Liver (tissue), 9 donors: Measurements from ENCODE around the gene RIGI. TPM values are rescaled to one million over a fixed set of nuclear protein-coding genes. Genes with fewer than 3 reads are reported as not detected.

Experiments used
- DNase-seq: peaks from one replicate; pipeline ENCODE4 v3.0.0-alpha.2; 2017; ENCODE audit warnings: low spot score
- H3K27ac ChIP-seq, 2 donors: one replicate each; pipeline ENCODE4 v1.7.0; 2013; ENCODE audit warnings: inconsistent platforms in 2 of 2, low read length in 2 of 2, control low read depth in 1 of 2, low read depth in 1 of 2, mild to moderate bottlenecking in 1 of 2
- H3K27me3 ChIP-seq, 4 donors: one replicate each; pipeline versions ENCODE4 v1.6.1 to v1.7.0; 2013; ENCODE audit warnings: low read length in 3 of 4, inconsistent platforms in 1 of 4, mild to moderate bottlenecking in 1 of 4, moderate library complexity in 1 of 4; ENCODE audit not compliant: control insufficient read depth in 4 of 4, insufficient read depth in 4 of 4
- H3K36me3 ChIP-seq, 4 donors: one replicate each; pipeline versions ENCODE4 v1.6.1 to v1.7.0; 2013; ENCODE audit warnings: low read length in 3 of 4, mild to moderate bottlenecking in 3 of 4, low read depth in 1 of 4, moderate library complexity in 1 of 4; ENCODE audit not compliant: control insufficient read depth in 4 of 4, insufficient read depth in 3 of 4
- H3K4me1 ChIP-seq, 4 donors: one replicate each; pipeline versions ENCODE4 v1.6.1 to v1.7.0; 2013; ENCODE audit warnings: low read length in 3 of 4, mild to moderate bottlenecking in 3 of 4, moderate library complexity in 1 of 4; ENCODE audit not compliant: control insufficient read depth in 4 of 4, insufficient read depth in 4 of 4
- H3K4me3 ChIP-seq, 3 donors: one replicate each; pipeline versions ENCODE4 v1.6.1 to v1.7.0; 2013; ENCODE audit warnings: low read length in 3 of 3, control low read depth in 1 of 3, low read depth in 1 of 3, mild to moderate bottlenecking in 1 of 3
- H3K9ac ChIP-seq, 2 donors: one replicate each; pipeline ENCODE4 v1.7.0; 2013; ENCODE audit warnings: low read length in 2 of 2, mild to moderate bottlenecking in 2 of 2, moderate library complexity in 2 of 2, control low read depth in 1 of 2, low read depth in 1 of 2
- H3K9me3 ChIP-seq, 4 donors: one replicate each; pipeline versions ENCODE4 v1.6.1 to v1.7.0; 2013; ENCODE audit warnings: low read length in 3 of 4; ENCODE audit not compliant: control insufficient read depth in 4 of 4
- ATF3 ChIP-seq: IDR thresholded peaks from 2 replicates; pipeline ENCODE4 v1.6.1; 2016; ENCODE audit warnings: antibody characterized with exemption
- CTCF ChIP-seq: fragments of 150-350 bp; IDR thresholded peaks from 2 replicates; pipeline ENCODE4 v1.5.1; 2017; ENCODE audit warnings: improper control_type of control experiment, low read depth, low read length; ENCODE audit not compliant: missing input control
- EGR1 ChIP-seq, 2 donors: IDR thresholded peaks; 2 replicates each; pipeline ENCODE4 v1.6.1; 2016 to 2018; ENCODE audit warnings: antibody characterized with exemption in 2 of 2, low read depth in 2 of 2
- FOXA1 ChIP-seq: IDR thresholded peaks from 2 replicates; pipeline ENCODE4 v1.6.1; 2016; ENCODE audit warnings: antibody characterized with exemption
- FOXA2 ChIP-seq: IDR thresholded peaks from 2 replicates; pipeline ENCODE4 v1.6.1; 2016; ENCODE audit warnings: antibody characterized with exemption
- GABPA ChIP-seq, 2 donors: IDR thresholded peaks in 1 of 2; conservative IDR thresholded peaks in 1 of 2; 2 replicates each; pipeline ENCODE4 v1.6.1; 2016; ENCODE audit warnings: antibody characterized with exemption in 2 of 2, mild to moderate bottlenecking in 1 of 2, moderate library complexity in 1 of 2
- HNF4A ChIP-seq, 2 donors: conservative IDR thresholded peaks; 2 replicates each; pipeline ENCODE4 v1.6.1; 2016; ENCODE audit warnings: antibody characterized with exemption in 2 of 2, mild to moderate bottlenecking in 2 of 2
- JUND ChIP-seq, 2 donors: IDR thresholded peaks; 2 replicates each; pipeline ENCODE4 v1.6.1; 2016; ENCODE audit warnings: antibody characterized with exemption in 2 of 2
- RAD21 ChIP-seq, 2 donors: IDR thresholded peaks; 2 replicates each; pipeline ENCODE4 v1.6.1; 2016; ENCODE audit warnings: antibody characterized with exemption in 2 of 2, mild to moderate bottlenecking in 2 of 2
- REST ChIP-seq: IDR thresholded peaks from 2 replicates; pipeline ENCODE4 v1.6.1; 2016; ENCODE audit warnings: antibody characterized with exemption, mild to moderate bottlenecking
- RXRA ChIP-seq, 2 donors: IDR thresholded peaks; 2 replicates each; pipeline ENCODE4 v1.6.1; 2017 to 2018; ENCODE audit warnings: antibody characterized with exemption in 2 of 2, mild to moderate bottlenecking in 1 of 2
- SP1 ChIP-seq: IDR thresholded peaks from 2 replicates; pipeline ENCODE4 v1.6.1; 2018; ENCODE audit warnings: antibody characterized with exemption, mild to moderate bottlenecking
- YY1 ChIP-seq: IDR thresholded peaks from 2 replicates; pipeline ENCODE4 v1.6.1; 2016; ENCODE audit warnings: antibody characterized with exemption, mild to moderate bottlenecking
- WGBS: extraction: QIAGEN DNeasy Blood & Tissue Kit; methylation state at CpG from one replicate; pipeline ENCODE4 v1.1.7; 2013; 5-methylcytosine and 5-hydroxymethylcytosine counted together
- polyA plus RNA-seq, 2 donors: library from polyadenylated mRNA; stranded (reverse) in 1 of 2; unstranded in 1 of 2; fragments of 200-250 nt in 1 of 2; fragments of >200 nt in 1 of 2; fragmentation: Nextera tagmentation in 1 of 2; extraction: Ambion mirVana in 1 of 2; gene quantifications; one replicate each; pipeline versions ENCODE4 v1.2.1 to v1.2.3, GENCODE V29; 2013 to 2015
- total RNA-seq, 2 donors: library from RNA; depleted of rRNA; stranded (reverse); fragments of >200 nt; gene quantifications; one replicate each; pipeline ENCODE4 v1.2.3, GENCODE V29; 2014
- donor health status: healthy.
- donor health status: healthy.
- donor health status: healthy.
- donor health status: healthy.
- donor health status: healthy.

RIGI gene
- total and polyA plus RNA-seq, 4 donors = 2.6 to 7.4 (median 6.3) TPM

DNA sequence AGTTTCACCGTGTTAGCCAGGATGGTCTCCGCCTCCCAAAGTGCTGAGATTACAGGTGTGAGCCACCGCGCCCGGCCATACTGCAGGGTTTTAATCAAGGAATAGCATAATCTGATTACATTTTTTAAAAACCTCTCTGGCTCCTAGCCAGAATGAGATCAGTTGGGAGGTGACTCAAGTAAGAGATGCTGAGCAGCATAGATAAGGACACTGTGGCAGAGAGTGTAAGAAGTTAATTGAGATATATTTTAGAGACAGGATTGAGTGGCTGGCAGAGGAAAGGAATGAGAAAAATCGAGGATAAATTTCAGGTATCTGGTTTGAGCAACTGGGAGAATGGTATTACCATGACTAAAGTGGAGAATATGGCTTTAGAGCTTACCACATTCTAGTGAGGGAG lies 7.3 kb upstream of the RIGI start:
- H3K36me3 ChIP-seq = no peaks in the 10 kb centered on the region
- no peaks in the 10 kb centered on the region for H3K4me1 ChIP-seq
- no peak overlapping the region for H3K9ac ChIP-seq
- TF ChIP-seq FOXA2 (no peak), GABPA (IDR thresholded peaks at IDR 0.05 in 1 of 2, conservative IDR thresholded peaks at IDR 0.05 in 1 of 2) (no peak), SP1 (no peak), YY1 (no peak), FOXA1 (no peak), ATF3 (no peak)
- no peaks in the 10 kb centered on the region for H3K9me3 ChIP-seq
- no peaks in the 10 kb centered on the region for H3K27me3 ChIP-seq
- no peak overlapping the region for H3K4me3 ChIP-seq
- DNase-seq = no peak
- no peak overlapping the region for H3K27ac ChIP-seq
- 97% methylated on average over 6 of the region's 6 CpGs for WGBS

DNA sequence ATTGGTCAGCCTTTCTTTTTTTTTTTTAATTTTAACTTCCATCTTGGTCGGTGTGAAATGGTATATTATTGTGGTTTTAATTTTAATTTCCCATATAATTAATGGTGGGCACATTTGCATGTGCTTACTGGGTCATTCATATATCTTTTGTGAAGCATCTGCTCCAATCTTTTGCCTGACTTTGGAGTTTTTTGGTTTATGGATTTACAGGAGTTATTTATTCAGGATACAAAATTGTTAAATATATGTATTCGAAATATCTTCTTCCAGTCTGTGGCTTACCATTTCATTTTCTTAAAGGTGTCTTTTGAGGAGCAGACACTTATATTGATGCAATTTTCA lies 682 bp upstream of the RIGI start:
- DNase-seq = no peak
- WGBS = 9% methylated on average over 2 of the region's 2 CpGs
- Histone ChIP-seq H3K9me3 (no peaks in the 10 kb centered on the region), H3K27ac (peak overlapping the region; percentile 62 to 78), H3K4me3 (peak overlapping the region in 2 of 3 donors; percentile 53 to 60), H3K36me3 (peaks cover 0 to 2% (median under 1%) of the 10 kb centered on the region in 4 donors), H3K27me3 (no peaks in the 10 kb centered on the region), H3K4me1 (peaks cover 13 to 33% (median 20%) of the 10 kb centered on the region in 4 donors), H3K9ac (peak overlapping the region in 1 of 2 donors; percentile 51)
- TF ChIP-seq ATF3 (no peak), HNF4A (conservative IDR thresholded peaks at IDR 0.05) (no peak), FOXA1 (no peak), EGR1 (IDR thresholded peaks at IDR 0.05; ENCODE audit: low read depth in 2 of 2) (no peak), REST (no peak), FOXA2 (no peak)

- no peaks in the 10 kb centered on the region for H3K27me3 ChIP-seq
- H3K27ac ChIP-seq = peak overlapping the region; percentile 62 to 78
- peaks cover 13 to 33% (median 20%) of the 10 kb centered on the region in 4 donors for H3K4me1 ChIP-seq
- peak overlapping the region; percentile 64 to 88 for H3K9ac ChIP-seq
- peak; percentile 37 for DNase-seq
- H3K9me3 ChIP-seq = no peaks in the 10 kb centered on the region
- peak overlapping the region; percentile 53 to 91 (median 60) for H3K4me3 ChIP-seq
- WGBS = 0% methylated on average over 4 of the region's 4 CpGs
- TF ChIP-seq FOXA2 (no peak), RAD21 (IDR thresholded peaks at IDR 0.05) (no peak), RXRA (IDR thresholded peaks at IDR 0.05) (no peak), JUND (IDR thresholded peaks at IDR 0.05) (no peak), REST (no peak), ATF3 (no peak), CTCF (no peak), YY1 (no peak), FOXA1 (no peak), HNF4A (conservative IDR thresholded peaks at IDR 0.05) (no peak), EGR1 (IDR thresholded peaks at IDR 0.05; ENCODE audit: low read depth in 2 of 2) (no peak)
- peaks cover 0 to 2% (median under 1%) of the 10 kb centered on the region in 4 donors for H3K36me3 ChIP-seq
Measured at GRCh38 chr9:32525709-32526030, 326 bp downstream of the RIGI start.
